Colonic mucosa (tissue), 4 donors: ENCODE results near the gene PRDM1. TPM values are rescaled to one million over a fixed set of nuclear protein-coding genes. Genes with fewer than 3 reads are reported as not detected.

ENCODE experiments used
- DNase-seq: peaks from one replicate; pipeline ENCODE4 v3.0.0-alpha.2; 2020
- H3K27ac ChIP-seq: fragments of 200-600 bp; one replicate; pipeline ENCODE4 v1.8.0; 2021
- H3K27me3 ChIP-seq: fragments of 200-600 bp; one replicate; pipeline ENCODE4 v1.8.0; 2021
- H3K36me3 ChIP-seq: fragments of 200-600 bp; one replicate; pipeline ENCODE4 v1.8.0; 2021
- H3K4me1 ChIP-seq: fragments of 200-600 bp; one replicate; pipeline ENCODE4 v1.8.0; 2021; ENCODE audit warnings: mild to moderate bottlenecking
- H3K4me3 ChIP-seq: fragments of 200-600 bp; one replicate; pipeline ENCODE4 v1.8.0; 2021
- H3K9ac ChIP-seq, 2 donors: one replicate each; pipeline ENCODE4 v1.7.0; 2013; ENCODE audit warnings: control low read depth in 2 of 2, low read depth in 2 of 2, low read length in 2 of 2
- H3K9me3 ChIP-seq: fragments of 200-600 bp; one replicate; pipeline ENCODE4 v1.8.0; 2021
- intact Hi-C: fragments of 100-400 bp; cut with DNase I; formaldehyde crosslinking; loops from one replicate; pipeline ENCODE4 v1.14.1; 2022
- total RNA-seq, 2 donors: library from RNA; stranded (reverse); fragmentation: NEBNext Ultra II Directional in 1 of 2; extraction: Animal tissue kit (Norgen Biotek cat#: 25700) in 1 of 2; gene quantifications; one replicate each; pipeline ENCODE4 v1.2.1, GENCODE V29; 2021
- TF ChIP-seq, protein P1 (sequence below): fragments of 200-600 bp; IDR thresholded peaks from one replicate; pipeline ENCODE4 v1.8.0; 2022; ENCODE audit warnings: antibody characterized with exemption, mild to moderate bottlenecking
- donor health status: healthy.
- donor health status: DM: no; HTN: no; CAD: no.
- donor health status: DM: no; HTN: no; CAD: no.

Gene PRDM1
- total RNA-seq, 2 donors from 2014 or later, result 7.2 to 17.6 TPM

DNA sequence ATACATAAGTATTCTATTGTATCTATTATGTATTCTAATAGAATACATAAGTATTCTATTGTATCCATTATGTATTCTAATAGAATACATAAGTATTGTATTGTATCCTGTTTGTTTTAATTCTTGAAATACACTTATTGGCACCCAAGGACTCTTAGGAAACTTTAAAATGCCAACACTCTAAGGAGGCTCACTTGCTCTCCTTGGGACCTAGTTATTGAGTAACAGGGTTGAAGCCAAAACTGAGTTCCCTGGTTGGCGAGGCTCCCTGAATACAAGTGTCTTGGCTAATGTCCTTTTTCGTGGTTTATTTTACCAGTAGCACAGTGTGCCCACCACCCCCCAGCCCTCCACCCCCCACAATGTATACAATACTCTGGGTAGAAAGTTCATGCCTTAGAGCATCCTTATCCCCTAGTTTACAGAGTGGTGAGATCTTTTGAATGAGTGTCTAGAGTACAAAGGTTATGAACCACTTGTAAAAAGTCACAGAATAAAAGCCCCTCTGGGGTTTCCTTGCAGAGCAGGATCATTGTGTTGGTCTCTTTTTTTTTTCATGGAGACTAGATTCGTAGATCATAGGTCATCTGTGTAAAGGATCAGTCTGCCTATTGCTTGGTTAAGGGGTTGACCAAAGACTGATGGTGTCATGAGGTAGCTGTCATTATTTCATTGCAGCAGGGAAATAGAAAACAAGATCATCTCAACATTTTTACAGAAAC, 32.5 kb upstream of the PRDM1 start:
- no peak overlapping the region for H3K27ac ChIP-seq
- intact Hi-C loops, result no loop called here

DNA sequence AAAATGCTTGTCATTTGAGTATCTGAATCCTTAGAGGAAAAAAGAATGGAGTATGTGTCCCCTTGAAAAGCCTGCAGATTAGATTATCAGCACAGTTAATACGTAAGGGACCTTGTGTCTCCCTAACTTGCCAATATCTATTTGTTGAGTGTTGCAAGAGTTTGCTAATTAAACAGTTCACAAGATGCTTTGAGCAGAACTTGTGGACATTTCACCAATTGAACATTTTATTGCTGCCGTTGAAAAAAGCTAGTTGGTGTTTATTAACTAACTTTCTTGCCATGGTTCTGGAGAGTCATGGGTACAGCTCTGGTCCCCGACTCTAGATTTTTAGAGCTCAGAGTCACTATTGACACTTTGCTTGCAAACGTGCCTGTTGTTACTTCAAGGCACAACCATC, 30.6 kb upstream of the PRDM1 start:
- TF ChIP-seq, protein P1, sequence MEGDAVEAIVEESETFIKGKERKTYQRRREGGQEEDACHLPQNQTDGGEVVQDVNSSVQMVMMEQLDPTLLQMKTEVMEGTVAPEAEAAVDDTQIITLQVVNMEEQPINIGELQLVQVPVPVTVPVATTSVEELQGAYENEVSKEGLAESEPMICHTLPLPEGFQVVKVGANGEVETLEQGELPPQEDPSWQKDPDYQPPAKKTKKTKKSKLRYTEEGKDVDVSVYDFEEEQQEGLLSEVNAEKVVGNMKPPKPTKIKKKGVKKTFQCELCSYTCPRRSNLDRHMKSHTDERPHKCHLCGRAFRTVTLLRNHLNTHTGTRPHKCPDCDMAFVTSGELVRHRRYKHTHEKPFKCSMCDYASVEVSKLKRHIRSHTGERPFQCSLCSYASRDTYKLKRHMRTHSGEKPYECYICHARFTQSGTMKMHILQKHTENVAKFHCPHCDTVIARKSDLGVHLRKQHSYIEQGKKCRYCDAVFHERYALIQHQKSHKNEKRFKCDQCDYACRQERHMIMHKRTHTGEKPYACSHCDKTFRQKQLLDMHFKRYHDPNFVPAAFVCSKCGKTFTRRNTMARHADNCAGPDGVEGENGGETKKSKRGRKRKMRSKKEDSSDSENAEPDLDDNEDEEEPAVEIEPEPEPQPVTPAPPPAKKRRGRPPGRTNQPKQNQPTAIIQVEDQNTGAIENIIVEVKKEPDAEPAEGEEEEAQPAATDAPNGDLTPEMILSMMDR, result no peak
- H3K9ac ChIP-seq, result no peak overlapping the region
- H3K36me3 ChIP-seq, result no peaks in the 10 kb centered on the region
- H3K27me3 ChIP-seq, result no peaks in the 10 kb centered on the region
- no peak overlapping the region for H3K4me3 ChIP-seq
- H3K27ac ChIP-seq, result no peak overlapping the region
- H3K4me1 ChIP-seq, result no peaks in the 10 kb centered on the region
- H3K9me3 ChIP-seq, result no peaks in the 10 kb centered on the region
- DNase-seq, result no peak
- intact Hi-C loops, result no loop called here

More for the DNA sequence above, 32.5 kb upstream of the PRDM1 start:
- TF ChIP-seq, protein P1, result no peak
- no peaks in the 10 kb centered on the region for H3K9me3 ChIP-seq
- H3K4me3 ChIP-seq, result no peak overlapping the region
- no peaks in the 10 kb centered on the region for H3K27me3 ChIP-seq
- no peak for DNase-seq
- H3K9ac ChIP-seq, result no peak overlapping the region
- H3K4me1 ChIP-seq, result no peaks in the 10 kb centered on the region
- no peaks in the 10 kb centered on the region for H3K36me3 ChIP-seq

DNA sequence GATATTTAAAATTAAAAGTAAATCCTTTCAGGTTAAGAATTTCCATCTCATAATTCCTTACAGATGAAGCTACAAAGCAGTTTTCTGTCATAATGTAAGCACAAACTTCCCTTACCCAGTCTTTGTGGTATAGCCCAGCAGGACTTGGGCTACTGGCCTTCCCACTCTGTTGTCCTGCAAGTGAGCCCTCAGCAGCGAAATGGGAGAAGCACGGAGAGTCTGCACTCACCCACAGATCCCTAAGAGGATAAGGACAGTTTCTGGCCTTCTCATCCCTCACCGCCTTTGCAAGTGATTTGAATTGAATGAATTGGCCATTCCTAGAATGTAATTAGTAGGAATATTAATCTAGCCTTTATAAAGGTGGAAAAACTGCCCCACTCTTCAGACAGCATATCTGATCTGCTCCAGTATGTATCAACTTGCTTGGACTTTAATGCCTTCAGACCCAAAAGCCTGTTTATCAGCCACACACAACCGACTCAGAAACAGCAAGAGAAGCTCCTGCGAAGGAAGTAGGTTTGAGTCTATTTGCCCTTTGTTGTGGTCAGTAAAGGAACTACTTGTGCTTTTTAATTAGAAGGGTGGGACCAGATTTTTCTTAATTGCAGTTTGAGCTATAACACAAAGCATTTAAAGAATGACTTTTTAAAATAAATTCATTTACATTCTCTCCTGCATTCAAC, 29.9 kb upstream of the PRDM1 start:
- H3K27ac ChIP-seq, result no peak overlapping the region
- TF ChIP-seq, protein P1, result no peak
- intact Hi-C loops, result no loop called here
- H3K36me3 ChIP-seq, result no peaks in the 10 kb centered on the region
- no peaks in the 10 kb centered on the region for H3K9me3 ChIP-seq
- no peaks in the 10 kb centered on the region for H3K27me3 ChIP-seq
- DNase-seq, result no peak
- H3K4me3 ChIP-seq, result no peak overlapping the region
- no peaks in the 10 kb centered on the region for H3K4me1 ChIP-seq
- H3K9ac ChIP-seq, result no peak overlapping the region

DNA sequence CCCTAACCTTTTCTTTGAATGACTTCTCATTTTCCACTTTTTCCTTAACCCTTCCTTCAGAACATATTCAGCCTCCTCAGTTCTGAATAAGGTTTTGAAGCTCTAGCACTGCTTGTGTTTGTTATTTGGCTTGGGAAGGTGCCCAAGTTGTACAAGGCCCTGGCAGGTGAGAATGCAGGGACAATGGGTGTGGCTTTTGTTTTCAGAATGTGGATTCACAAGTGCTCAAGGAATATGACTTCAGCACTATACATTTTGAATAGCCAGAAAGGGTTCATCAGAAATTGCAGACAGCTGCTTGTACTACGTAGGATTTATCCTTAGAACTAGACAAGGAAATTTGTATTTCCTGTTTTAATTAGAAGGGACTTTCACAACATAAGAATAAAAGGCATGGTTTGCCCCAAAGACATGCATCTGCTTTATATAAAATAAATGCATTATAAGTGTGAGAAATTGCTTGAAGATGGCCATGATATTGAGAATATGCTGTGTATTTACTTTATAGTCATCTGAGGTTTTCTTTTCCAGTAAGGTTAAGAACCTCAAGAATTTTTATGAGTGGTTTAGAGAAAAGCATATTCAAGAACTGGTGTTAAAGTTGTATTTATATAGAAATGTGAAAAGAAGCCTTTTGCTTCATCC, 29.3 kb upstream of the PRDM1 start:
- intact Hi-C loops, result no loop called here
- H3K4me1 ChIP-seq, result no peaks in the 10 kb centered on the region
- no peaks in the 10 kb centered on the region for H3K36me3 ChIP-seq
- no peak overlapping the region for H3K27ac ChIP-seq
- no peaks in the 10 kb centered on the region for H3K27me3 ChIP-seq
- peak; percentile 68 for DNase-seq
- H3K9ac ChIP-seq, result no peak overlapping the region
- no peaks in the 10 kb centered on the region for H3K9me3 ChIP-seq
- no peak overlapping the region for H3K4me3 ChIP-seq
- TF ChIP-seq, protein P1, result no peak

DNA sequence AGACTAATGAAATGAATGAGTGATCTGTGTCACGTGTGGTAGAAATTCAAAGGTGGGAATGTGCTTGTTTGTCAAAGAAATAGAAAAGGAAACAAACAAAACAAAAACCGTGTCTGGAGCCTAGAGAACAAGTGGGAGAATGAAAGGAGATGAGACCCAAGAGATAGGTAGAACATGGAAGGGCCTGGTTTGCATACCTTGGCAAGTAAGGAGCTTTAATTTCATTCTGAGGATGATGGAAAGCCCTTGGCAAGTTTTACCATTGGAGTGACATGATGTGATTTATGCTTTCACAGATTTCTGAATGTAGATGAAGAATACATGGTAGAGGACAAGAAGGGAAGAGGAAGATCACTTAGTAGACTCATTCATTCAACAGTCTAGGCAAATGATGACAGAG, 26.8 kb upstream of the PRDM1 start:
- Histone ChIP-seq H3K4me3 (no peak overlapping the region), H3K9me3 (no peaks in the 10 kb centered on the region), H3K9ac (no peak overlapping the region), H3K27ac (no peak overlapping the region), H3K36me3 (no peaks in the 10 kb centered on the region), H3K4me1 (no peaks in the 10 kb centered on the region), H3K27me3 (no peaks in the 10 kb centered on the region)
- TF ChIP-seq, protein P1, result no peak
- no peak for DNase-seq
- intact Hi-C loops, result no loop called here
